H9 (cell line): ENCODE results near the gene RPUSD3. TPM values are rescaled to one million over a fixed set of nuclear protein-coding genes. Genes with fewer than 3 reads are reported as not detected.

Experiments
- DNase-seq: peaks from one replicate; pipeline ENCODE4 v3.0.0-alpha.2; 2017
- H2AFZ ChIP-seq: one replicate; pipeline ENCODE4 v1.6.1; 2013; ENCODE audit warnings: mild to moderate bottlenecking, low read length, control low read depth, moderate library complexity
- H2AK5ac ChIP-seq: 2 replicates; pipeline ENCODE4 v1.6.1; 2013; ENCODE audit warnings: low read length, control low read depth, mixed read lengths; ENCODE audit not compliant: insufficient read length
- H2BK120ac ChIP-seq: one replicate; pipeline ENCODE4 v1.6.1; 2013; ENCODE audit warnings: low read depth, mild to moderate bottlenecking, low read length, control low read depth, inconsistent platforms; ENCODE audit not compliant: poor library complexity, severe bottlenecking
- H2BK12ac ChIP-seq: 2 replicates; pipeline ENCODE4 v1.6.1; 2013; ENCODE audit warnings: low read length, control low read depth, mixed read lengths, low read depth; ENCODE audit not compliant: insufficient read length
- H2BK15ac ChIP-seq: 2 replicates; pipeline ENCODE4 v1.6.1; 2013; ENCODE audit warnings: low read depth, low read length, control low read depth
- H2BK20ac ChIP-seq: one replicate; pipeline ENCODE4 v1.6.1; 2013; ENCODE audit warnings: low read depth, mild to moderate bottlenecking, low read length, control low read depth, inconsistent platforms; ENCODE audit not compliant: poor library complexity, severe bottlenecking
- H2BK5ac ChIP-seq: 2 replicates; pipeline ENCODE4 v1.6.1; 2013; ENCODE audit warnings: low read length, control low read depth, mixed read lengths; ENCODE audit not compliant: insufficient read length
- H3K14ac ChIP-seq: 2 replicates; pipeline ENCODE4 v1.6.1; 2013; ENCODE audit warnings: low read length, control low read depth; ENCODE audit not compliant: insufficient read depth
- H3K18ac ChIP-seq: 2 replicates; pipeline ENCODE4 v1.6.1; 2013; ENCODE audit warnings: low read depth, mild to moderate bottlenecking, mixed read lengths, low read length, control low read depth; ENCODE audit not compliant: insufficient read length
- H3K23ac ChIP-seq: 2 replicates; pipeline ENCODE4 v1.6.1; 2013; ENCODE audit warnings: low read length, control low read depth, mixed read lengths, low read depth; ENCODE audit not compliant: insufficient read length
- H3K23me2 ChIP-seq: 2 replicates; pipeline ENCODE4 v1.6.1; 2013; ENCODE audit warnings: low read depth, mild to moderate bottlenecking, mixed read lengths, low read length, control low read depth; ENCODE audit not compliant: insufficient read length, poor library complexity, severe bottlenecking
- H3K27ac ChIP-seq: 2 replicates; pipeline ENCODE4 v1.5.1; 2013; ENCODE audit warnings: low read length, control low read depth, mixed read lengths, low read depth; ENCODE audit not compliant: insufficient read length
- H3K27me3 ChIP-seq: 2 replicates; pipeline ENCODE4 v1.6.1; 2013; ENCODE audit warnings: low read length, control low read depth, inconsistent platforms; ENCODE audit not compliant: insufficient read depth
- H3K4ac ChIP-seq: 2 replicates; pipeline ENCODE4 v1.6.1; 2013; ENCODE audit warnings: low read depth, mild to moderate bottlenecking, control low read depth, inconsistent platforms, low read length, moderate library complexity
- H3K4me1 ChIP-seq: 2 replicates; pipeline ENCODE4 v1.6.1; 2013; ENCODE audit warnings: low read length, control low read depth, inconsistent platforms; ENCODE audit not compliant: insufficient read depth
- H3K4me2 ChIP-seq: 2 replicates; pipeline ENCODE4 v1.6.1; 2013; ENCODE audit warnings: low read length, control low read depth, mixed read lengths; ENCODE audit not compliant: insufficient read length, insufficient read depth
- H3K56ac ChIP-seq: 2 replicates; pipeline ENCODE4 v1.6.1; 2013; ENCODE audit warnings: low read depth, mild to moderate bottlenecking, mixed read lengths, low read length, control low read depth; ENCODE audit not compliant: insufficient read length
- H3K79me1 ChIP-seq: 2 replicates; pipeline ENCODE4 v1.6.1; 2013; ENCODE audit warnings: low read depth, mild to moderate bottlenecking, moderate library complexity, low read length, control low read depth, inconsistent platforms; ENCODE audit not compliant: insufficient read depth, poor library complexity, severe bottlenecking
- H3K79me2 ChIP-seq: 2 replicates; pipeline ENCODE4 v1.6.1; 2013; ENCODE audit warnings: low read length, control low read depth, inconsistent platforms; ENCODE audit not compliant: insufficient read depth
- H3K9ac ChIP-seq: 2 replicates; pipeline ENCODE4 v1.6.1; 2013; ENCODE audit warnings: low read length, control low read depth, mixed read lengths; ENCODE audit not compliant: insufficient read length; ENCODE audit errors: extremely low read depth
- H3K9me3 ChIP-seq: one replicate; pipeline ENCODE4 v1.6.1; 2013; ENCODE audit warnings: low read depth, low read length, inconsistent platforms; ENCODE audit not compliant: control insufficient read depth
- H3T11ph ChIP-seq: one replicate; pipeline ENCODE4 v1.6.1; 2013; ENCODE audit warnings: mild to moderate bottlenecking, low read length, control low read depth, inconsistent platforms
- H4K20me1 ChIP-seq: one replicate; pipeline ENCODE4 v1.6.1; 2013; ENCODE audit not compliant: control insufficient read depth, insufficient read length, insufficient read depth
- H4K5ac ChIP-seq: 2 replicates; pipeline ENCODE4 v1.6.1; 2013; ENCODE audit warnings: low read depth, mild to moderate bottlenecking, mixed read lengths, low read length, control low read depth; ENCODE audit not compliant: insufficient read length
- H4K8ac ChIP-seq: replicated peaks from 2 replicates; pipeline ENCODE4 v1.6.1; 2013; ENCODE audit warnings: low read length, control low read depth, mixed read lengths, low read depth; ENCODE audit not compliant: insufficient read length
- H4K91ac ChIP-seq: 2 replicates; pipeline ENCODE4 v1.6.1; 2013; ENCODE audit warnings: low read depth, mild to moderate bottlenecking, moderate library complexity, mixed read lengths, low read length, control low read depth; ENCODE audit not compliant: insufficient read length
- H3K27ac Mint-ChIP-seq, 3 experiments: 2 replicates in 2 of 3; 3 replicates in 1 of 3; pipeline ENCODE4 v1.8.0; 2020 to 2021; ENCODE audit warnings: mixed read lengths in 3 of 3, mild to moderate bottlenecking in 1 of 3, moderate library complexity in 1 of 3
- H3K27me3 Mint-ChIP-seq: 2 replicates; pipeline ENCODE4 v1.8.0; 2021; ENCODE audit warnings: low read depth, mild to moderate bottlenecking, moderate library complexity, mixed read lengths
- H3K36me3 Mint-ChIP-seq, 3 experiments: 2 replicates in 2 of 3; 3 replicates in 1 of 3; pipeline ENCODE4 v1.8.0; 2020 to 2021; ENCODE audit warnings: low read depth in 3 of 3, mixed read lengths in 3 of 3; ENCODE audit not compliant: insufficient read depth in 1 of 3
- H3K4me1 Mint-ChIP-seq, 2 experiments: 2 replicates each; pipeline ENCODE4 v1.8.0; 2020; ENCODE audit warnings: mixed read lengths in 2 of 2
- H3K4me3 Mint-ChIP-seq, 2 experiments: 2 replicates in 1 of 2; 3 replicates in 1 of 2; pipeline ENCODE4 v1.8.0; 2020 to 2021; ENCODE audit warnings: mild to moderate bottlenecking in 2 of 2, mixed read lengths in 2 of 2, moderate library complexity in 1 of 2
- H3K9me3 Mint-ChIP-seq, 2 experiments: 2 replicates in 1 of 2; 3 replicates in 1 of 2; pipeline ENCODE4 v1.8.0; 2020; ENCODE audit warnings: mild to moderate bottlenecking in 2 of 2, mixed read lengths in 2 of 2, moderate library complexity in 1 of 2
- CTCF ChIP-seq: fragments of 200-600 bp; sonication (generic); conservative IDR thresholded peaks from 3 replicates; pipeline ENCODE4 v1.8.0; 2021; ENCODE audit warnings: antibody characterized with exemption, mild to moderate bottlenecking
- WGBS: extraction: QIAGEN DNeasy Blood & Tissue Kit; methylation state at CpG from one replicate; pipeline ENCODE4 v1.1.7; 2013; ENCODE audit warnings: missing lambda C conversion rate, low lambda C conversion rate, mixed read lengths; ENCODE audit not compliant: insufficient read length; ENCODE audit errors: extremely low coverage; 5-methylcytosine and 5-hydroxymethylcytosine counted together
- total RNA-seq: library from RNA; stranded (reverse); gene quantifications from 2 replicates; pipeline ENCODE4 v1.2.1, GENCODE V29; 2021

The RPUSD3 gene
- total RNA-seq, 1 experiment from 2014 or later, result 59.5 TPM

GRCh38 chr3:9881441-9881840, 37.6 kb upstream of the RPUSD3 start:
- no peak overlapping the region for H3K9ac ChIP-seq
- H3K27ac ChIP-seq, result no peak overlapping the region
- TF ChIP-seq CTCF, result no peak
- no peak overlapping the region for H3K27ac Mint-ChIP-seq
- no peaks in the 10 kb centered on the region for H3K79me1 ChIP-seq
- no peak overlapping the region for H4K8ac ChIP-seq
- DNase-seq, result no peak
- no peak overlapping the region for H2BK12ac ChIP-seq
- no peak overlapping the region for H3K4me3 Mint-ChIP-seq
- no peak overlapping the region for H2BK5ac ChIP-seq
- no peak overlapping the region for H4K91ac ChIP-seq
- H3K36me3 Mint-ChIP-seq, result no peaks in the 10 kb centered on the region
- H4K5ac ChIP-seq, result no peak overlapping the region
- no peak overlapping the region for H2BK120ac ChIP-seq
- H3K23ac ChIP-seq, result no peak overlapping the region
- no peaks in the 10 kb centered on the region for H4K20me1 ChIP-seq
- no peak overlapping the region for H3K4me2 ChIP-seq
- no CpG with 5 or more reads among the region's 1 CpG for WGBS
- H3K27me3 ChIP-seq, result no peaks in the 10 kb centered on the region
- H3K14ac ChIP-seq, result no peak overlapping the region
- no peak overlapping the region for H2BK15ac ChIP-seq
- no peaks in the 10 kb centered on the region; the same call in 1 of the 2 replicates for H3K27me3 Mint-ChIP-seq
- H3K9me3 Mint-ChIP-seq, result no peaks in the 10 kb centered on the region
- H3K23me2 ChIP-seq, result no peaks in the 10 kb centered on the region
- H2AFZ ChIP-seq, result no peak overlapping the region
- H3K56ac ChIP-seq, result no peak overlapping the region
- no peak overlapping the region for H3K18ac ChIP-seq
- H3K9me3 ChIP-seq, result no peaks in the 10 kb centered on the region
- peaks cover 7 to 12% of the 10 kb centered on the region in 2 experiments for H3K4me1 Mint-ChIP-seq
- no peak overlapping the region for H3T11ph ChIP-seq
- H3K4me1 ChIP-seq, result no peaks in the 10 kb centered on the region
- H2BK20ac ChIP-seq, result no peak overlapping the region
- H3K4ac ChIP-seq, result no peak overlapping the region
- no peaks in the 10 kb centered on the region for H3K79me2 ChIP-seq
- no peak overlapping the region for H2AK5ac ChIP-seq
